Gastroesophageal sphincter (tissue), 4 donors: ENCODE data around the gene C6orf15. TPM values are rescaled to one million over a fixed set of nuclear protein-coding genes. Genes with fewer than 3 reads are reported as not detected.

Experiments
- ATAC-seq: fragments of 150-250 bp; one replicate; pipeline ENCODE4 v1.9.1; 2016; ENCODE audit warnings: mild to moderate bottlenecking, moderate library complexity
- H3K27ac ChIP-seq, 4 donors: fragments of 200-600 bp; sonication (generic) in 3 of 4; 1 replicate in 3 of 4; 2 replicates in 1 of 4; pipeline ENCODE4 v1.5.1; 2016 to 2019
- H3K27me3 ChIP-seq: fragments of 200-600 bp; sonication (generic); one replicate; pipeline ENCODE4 v1.5.1; 2019
- H3K36me3 ChIP-seq, 2 donors: fragments of 200-600 bp; sonication (generic); one replicate each; pipeline ENCODE4 v1.5.1; 2019; ENCODE audit warnings: control low read depth in 1 of 2
- H3K4me1 ChIP-seq, 3 donors: fragments of 200-600 bp; sonication (generic); 1 replicate in 2 of 3; 2 replicates in 1 of 3; pipeline ENCODE4 v1.5.1; 2016 to 2019; ENCODE audit warnings: control low read depth in 2 of 3
- H3K4me3 ChIP-seq, 2 donors: fragments of 200-600 bp; sonication (generic); one replicate each; pipeline ENCODE4 v1.5.1; 2019; ENCODE audit warnings: mild to moderate bottlenecking in 1 of 2, moderate library complexity in 1 of 2
- H3K9me3 ChIP-seq, 3 donors: fragments of 200-600 bp; sonication (generic); one replicate each; pipeline ENCODE4 v1.5.1; 2017 to 2019; ENCODE audit warnings: control low read depth in 2 of 3
- CTCF ChIP-seq, 4 experiments: fragments of 200-600 bp in 2 of 4; fragments of 450-650 bp in 2 of 4; sonication (generic) in 1 of 4; IDR thresholded peaks; one replicate each; pipeline ENCODE4 v1.5.1; 2017 to 2019; ENCODE audit warnings: antibody characterized with exemption in 4 of 4, mild to moderate bottlenecking in 2 of 4, moderate library complexity in 2 of 4
- EP300 ChIP-seq: sonication (generic); formaldehyde crosslinking; IDR thresholded peaks from one replicate; pipeline ENCODE4 v1.6.1; 2017; ENCODE audit warnings: antibody characterized with exemption, mild to moderate bottlenecking
- POLR2A ChIP-seq, 2 donors: fragments of 450-650 bp; IDR thresholded peaks; one replicate each; pipeline ENCODE4 v1.6.1; 2017; ENCODE audit warnings: antibody characterized with exemption in 2 of 2, mild to moderate bottlenecking in 2 of 2, moderate library complexity in 1 of 2
- POLR2AphosphoS5 ChIP-seq: sonication (generic); formaldehyde crosslinking; IDR thresholded peaks from one replicate; pipeline ENCODE4 v1.6.1; 2017; ENCODE audit warnings: antibody characterized with exemption
- WGBS, 2 donors: methylation state at CpG; one replicate each; pipeline ENCODE4 v1.1.5; 2018; ENCODE audit warnings: low coverage in 1 of 2; 5-methylcytosine and 5-hydroxymethylcytosine counted together
- total RNA-seq, 4 donors: library from RNA; depleted of rRNA; stranded (reverse); fragments of >200 nt; gene quantifications; one replicate each; pipeline ENCODE4 v1.1.0, GENCODE V29; 2016

C6orf15 gene
- total RNA-seq, 4 donors from 2014 or later = not detected

GRCh38 chr6:31149827-31150447, 37.6 kb upstream of the C6orf15 start:
- Histone ChIP-seq H3K4me1 (no peaks in the 10 kb centered on the region), H3K9me3 (no peaks in the 10 kb centered on the region), H3K4me3 (no peak overlapping the region), H3K36me3 (peaks cover 0 to 72% of the 10 kb centered on the region in 2 donors), H3K27ac (no peak overlapping the region), H3K27me3 (no peaks in the 10 kb centered on the region)
- ATAC-seq = no peak
- TF ChIP-seq POLR2AphosphoS5 (no peak), CTCF (IDR thresholded peaks at IDR 0.05) (no peak), EP300 (no peak), POLR2A (IDR thresholded peaks at IDR 0.05) (no peak)
- WGBS, 2 donors = 87 to 93% methylated on average over 3 of the region's 6 CpGs

- TF ChIP-seq EP300 (no peak), CTCF (IDR thresholded peaks at IDR 0.05) (no peak)
- no peak for ATAC-seq
- H3K4me1 ChIP-seq = peaks cover 0 to 16% (median 0%) of the 10 kb centered on the region in 3 donors
- H3K4me3 ChIP-seq = no peak overlapping the region
- no peaks in the 10 kb centered on the region for H3K9me3 ChIP-seq
- peaks cover 0 to 71% of the 10 kb centered on the region in 2 donors for H3K36me3 ChIP-seq
- WGBS, 2 donors = 92% methylated on average over 6 to 8 of the region's 10 CpGs
- no peak overlapping the region for H3K27ac ChIP-seq
- no peaks in the 10 kb centered on the region for H3K27me3 ChIP-seq
Measured at GRCh38 chr6:31145386-31145785, 33.0 kb upstream of the C6orf15 start.

DNA sequence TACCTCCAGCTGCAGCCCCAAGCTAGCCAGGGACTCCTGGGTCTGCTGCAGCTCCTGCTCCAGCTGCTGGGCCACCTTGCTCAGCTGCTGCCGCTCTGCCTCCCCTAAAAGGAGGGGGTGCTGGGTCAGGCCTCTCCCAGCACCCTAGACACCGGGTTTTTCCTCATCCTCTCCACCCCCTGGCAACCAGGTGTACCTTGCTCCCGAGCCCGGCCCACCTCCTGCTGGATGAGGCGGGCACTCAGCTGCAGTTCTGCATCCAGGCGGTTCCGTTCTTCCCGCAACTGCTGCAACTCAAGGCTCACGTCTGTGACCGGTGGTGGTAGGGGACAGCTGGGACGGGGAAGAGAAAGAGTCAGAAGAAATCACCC, 32.6 kb upstream of the C6orf15 start:
- TF ChIP-seq CTCF (IDR thresholded peaks at IDR 0.05) (no peak), POLR2AphosphoS5 (no peak), EP300 (no peak), POLR2A (IDR thresholded peaks at IDR 0.05) (no peak)
- Histone ChIP-seq H3K4me1 (peaks cover 0 to 16% (median 0%) of the 10 kb centered on the region in 3 donors), H3K4me3 (no peak overlapping the region), H3K36me3 (peaks cover 0 to 66% of the 10 kb centered on the region in 2 donors), H3K27ac (no peak overlapping the region), H3K9me3 (no peaks in the 10 kb centered on the region), H3K27me3 (no peaks in the 10 kb centered on the region)
- no peak for ATAC-seq
- no CpG with 5 or more reads among the region's 11 CpGs for WGBS, 2 donors

DNA sequence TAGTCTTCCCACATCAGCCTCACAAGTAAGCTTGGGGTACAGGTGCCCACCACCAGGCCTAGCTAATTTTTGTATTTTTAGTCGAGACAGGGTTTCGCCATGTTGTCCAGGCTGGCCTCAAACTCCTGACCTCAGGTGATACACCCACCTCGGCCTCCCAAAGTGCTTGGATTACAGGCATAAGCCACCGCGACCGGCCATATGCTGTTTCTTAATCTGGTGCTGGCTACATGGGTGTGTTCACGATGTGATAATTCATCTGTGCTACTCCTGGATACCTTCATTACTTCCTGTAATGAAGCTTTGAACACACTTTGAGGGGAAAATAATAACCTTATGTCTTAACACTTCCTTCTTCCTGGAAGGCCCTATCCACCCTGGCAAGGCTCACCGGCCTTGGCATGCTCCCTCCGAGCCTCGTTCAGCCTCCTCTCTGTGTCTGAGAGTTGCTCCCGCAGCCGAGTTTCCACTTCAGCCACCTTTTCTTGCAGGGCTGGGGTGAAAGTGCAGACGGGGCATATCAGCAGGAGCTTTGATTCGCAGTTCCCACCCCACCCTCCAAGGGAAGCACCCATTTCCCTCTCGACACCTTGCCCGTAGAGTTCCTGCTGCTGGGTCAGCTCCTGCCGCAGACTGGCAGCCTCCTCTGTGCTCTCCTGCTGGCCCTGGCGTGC, 32.1 kb upstream of the C6orf15 start:
- Histone ChIP-seq H3K4me1 (peaks cover 0 to 16% (median 0%) of the 10 kb centered on the region in 3 donors), H3K27ac (no peak overlapping the region), H3K9me3 (no peaks in the 10 kb centered on the region), H3K4me3 (no peak overlapping the region), H3K36me3 (peaks cover 0 to 61% of the 10 kb centered on the region in 2 donors), H3K27me3 (no peaks in the 10 kb centered on the region)
- ATAC-seq = no peak
- TF ChIP-seq EP300 = no peak
- no peak for TF ChIP-seq POLR2A (IDR thresholded peaks at IDR 0.05)
- TF ChIP-seq CTCF (IDR thresholded peaks at IDR 0.05) = no peak
- TF ChIP-seq POLR2AphosphoS5 = no peak
- WGBS, 2 donors = 88 to 98% methylated on average over 10 to 12 of the region's 18 CpGs

- peaks cover 0 to 51% of the 10 kb centered on the region in 2 donors for H3K36me3 ChIP-seq
- H3K27ac ChIP-seq = peak overlapping the region in 2 of 4 donors; percentile 19 to 58
- ATAC-seq = peak; percentile 83
- H3K9me3 ChIP-seq = no peaks in the 10 kb centered on the region
- peaks cover 0 to 16% (median 0%) of the 10 kb centered on the region in 3 donors for H3K4me1 ChIP-seq
- peak; percentile 22 for TF ChIP-seq POLR2AphosphoS5
- TF ChIP-seq CTCF (IDR thresholded peaks at IDR 0.05) = no peak
- no peak overlapping the region for H3K4me3 ChIP-seq
- no peaks in the 10 kb centered on the region for H3K27me3 ChIP-seq
- WGBS, 2 donors = no CpG with 5 or more reads among the region's 11 CpGs
Measured at GRCh38 chr6:31143148-31143547, 30.8 kb upstream of the C6orf15 start.
